GM12875 (cell line): Measurements from ENCODE around the gene ID2.

Experiments
- H3K4me3 ChIP-seq: one replicate; pipeline ENCODE4 v1.5.1; 2011; ENCODE audit warnings: low read depth, low read length, control low read depth
- CTCF ChIP-seq: IDR thresholded peaks from 2 replicates; pipeline ENCODE4 v1.5.1; 2011; ENCODE audit warnings: low read depth, mild to moderate bottlenecking, control low read depth, inconsistent platforms, low read length, moderate library complexity, borderline replicate concordance; ENCODE audit not compliant: insufficient read depth

ID2 gene

GRCh38 chr2:8681786-8682692, at the start of gene ID2:
Gene ID2 (plus strand): TSS chr2:8682056. CDS start chr2:8682166, 110 bp downstream.
- no peak for TF ChIP-seq CTCF
- peak within 1 kb of the TSS; percentile 57 for H3K4me3 ChIP-seq

GRCh38 chr2:8632755-8633154, 49.1 kb upstream of the ID2 start:
- no peak overlapping the region for H3K4me3 ChIP-seq
- TF ChIP-seq CTCF = no peak

GRCh38 chr2:8633186-8633734, 48.6 kb upstream of the ID2 start:
- TF ChIP-seq CTCF = no peak
- no peak overlapping the region for H3K4me3 ChIP-seq

GRCh38 chr2:8633735-8634313, 48.0 kb upstream of the ID2 start:
- H3K4me3 ChIP-seq = no peak overlapping the region
- no peak for TF ChIP-seq CTCF

GRCh38 chr2:8634466-8635172, 47.2 kb upstream of the ID2 start:
- TF ChIP-seq CTCF = no peak
- H3K4me3 ChIP-seq = no peak overlapping the region

GRCh38 chr2:8636041-8636491, 45.8 kb upstream of the ID2 start:
- H3K4me3 ChIP-seq = no peak overlapping the region
- TF ChIP-seq CTCF = no peak
